ENCODE measurements around the gene GAS2L3. TPM values are rescaled to one million over a fixed set of nuclear protein-coding genes. Genes with fewer than 3 reads are reported as not detected.
"Not testable (repeated sequence)": the region's sequence is repeated elsewhere in the genome, so short reads cannot be mapped to it uniquely, and the experiment has no call there.

GAS2L3 gene
- total RNA-seq, 1 donor from 2014 or later = 34.1 TPM

DNA sequence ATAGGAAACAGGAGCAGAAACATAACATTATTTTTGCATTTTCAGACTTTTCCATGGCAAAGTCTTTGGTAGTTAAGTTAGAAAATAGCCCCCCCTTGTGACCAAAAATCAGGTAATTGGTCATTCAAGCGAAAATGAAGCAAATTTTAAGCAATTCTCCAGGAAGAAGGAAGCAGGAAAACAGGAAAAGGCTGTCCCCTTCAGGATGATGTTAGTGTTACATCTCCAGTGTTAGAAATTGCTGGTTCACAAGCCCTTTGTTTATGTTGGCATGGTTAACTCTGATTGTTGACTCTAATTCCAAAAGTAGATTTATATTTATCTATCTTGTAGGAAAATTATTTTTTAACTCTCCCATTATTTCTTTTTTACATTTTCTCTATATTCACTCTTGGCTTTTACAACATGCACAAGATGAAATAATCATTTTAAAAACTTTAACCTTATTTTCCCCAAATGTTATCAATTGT, 18.8 kb upstream of the GAS2L3 start:
- Mint-ChIP-seq H3K36me3 (ENCODE audit: low read depth) (no peaks in the 10 kb centered on the region), H3K4me1 (peaks cover 10% of the 10 kb centered on the region), H3K27me3 (ENCODE audit: low read depth) (no peaks in the 10 kb centered on the region), H3K4me3 (no peak overlapping the region), H3K9me3 (no peaks in the 10 kb centered on the region), H3K27ac (ENCODE audit: unreplicated experiment) (no peak overlapping the region)
- peak; percentile 50 for DNase-seq (ENCODE audit: low read depth, low spot score)
- TF ChIP-seq, protein P1, sequence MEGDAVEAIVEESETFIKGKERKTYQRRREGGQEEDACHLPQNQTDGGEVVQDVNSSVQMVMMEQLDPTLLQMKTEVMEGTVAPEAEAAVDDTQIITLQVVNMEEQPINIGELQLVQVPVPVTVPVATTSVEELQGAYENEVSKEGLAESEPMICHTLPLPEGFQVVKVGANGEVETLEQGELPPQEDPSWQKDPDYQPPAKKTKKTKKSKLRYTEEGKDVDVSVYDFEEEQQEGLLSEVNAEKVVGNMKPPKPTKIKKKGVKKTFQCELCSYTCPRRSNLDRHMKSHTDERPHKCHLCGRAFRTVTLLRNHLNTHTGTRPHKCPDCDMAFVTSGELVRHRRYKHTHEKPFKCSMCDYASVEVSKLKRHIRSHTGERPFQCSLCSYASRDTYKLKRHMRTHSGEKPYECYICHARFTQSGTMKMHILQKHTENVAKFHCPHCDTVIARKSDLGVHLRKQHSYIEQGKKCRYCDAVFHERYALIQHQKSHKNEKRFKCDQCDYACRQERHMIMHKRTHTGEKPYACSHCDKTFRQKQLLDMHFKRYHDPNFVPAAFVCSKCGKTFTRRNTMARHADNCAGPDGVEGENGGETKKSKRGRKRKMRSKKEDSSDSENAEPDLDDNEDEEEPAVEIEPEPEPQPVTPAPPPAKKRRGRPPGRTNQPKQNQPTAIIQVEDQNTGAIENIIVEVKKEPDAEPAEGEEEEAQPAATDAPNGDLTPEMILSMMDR (conservative IDR thresholded peaks at IDR 0.05) = peak; percentile 97

DNA sequence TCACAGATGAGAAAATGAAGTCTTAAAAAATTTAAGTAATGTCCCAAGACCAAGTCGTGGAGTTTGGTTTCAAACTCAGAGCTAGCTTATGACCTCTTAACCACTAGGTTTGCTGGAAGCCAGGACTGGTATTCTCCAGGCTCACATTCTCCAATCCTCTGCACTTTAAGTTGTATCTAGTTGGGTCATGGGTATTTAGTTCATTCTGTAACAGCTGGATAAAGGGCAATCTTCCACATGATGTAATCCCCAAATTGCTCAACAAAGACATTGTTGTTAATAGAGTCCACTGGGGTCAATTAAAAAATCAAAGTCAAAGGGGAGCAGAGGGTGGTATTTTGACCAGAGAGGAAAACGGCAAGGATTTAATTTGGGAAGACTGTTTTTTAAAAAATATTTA, 17.8 kb upstream of the GAS2L3 start:
- Mint-ChIP-seq H3K27ac (ENCODE audit: unreplicated experiment) (no peak overlapping the region), H3K4me1 (peaks cover 10% of the 10 kb centered on the region), H3K27me3 (ENCODE audit: low read depth) (no peaks in the 10 kb centered on the region), H3K9me3 (no peaks in the 10 kb centered on the region), H3K4me3 (no peak overlapping the region), H3K36me3 (ENCODE audit: low read depth) (no peaks in the 10 kb centered on the region)
- TF ChIP-seq, protein P1 (conservative IDR thresholded peaks at IDR 0.05) = no peak
- no peak for DNase-seq (ENCODE audit: low read depth, low spot score)

- Mint-ChIP-seq H3K4me1 (peaks cover 10% of the 10 kb centered on the region), H3K9me3 (no peaks in the 10 kb centered on the region), H3K4me3 (no peak overlapping the region), H3K27me3 (ENCODE audit: low read depth) (no peaks in the 10 kb centered on the region), H3K27ac (ENCODE audit: unreplicated experiment) (no peak overlapping the region), H3K36me3 (ENCODE audit: low read depth) (no peaks in the 10 kb centered on the region)
- TF ChIP-seq, protein P1 (conservative IDR thresholded peaks at IDR 0.05) = no peak
- DNase-seq (ENCODE audit: low read depth, low spot score) = no peak
Observed at GRCh38 chr12:100557357-100557756, 16.1 kb upstream of the GAS2L3 start.

DNA sequence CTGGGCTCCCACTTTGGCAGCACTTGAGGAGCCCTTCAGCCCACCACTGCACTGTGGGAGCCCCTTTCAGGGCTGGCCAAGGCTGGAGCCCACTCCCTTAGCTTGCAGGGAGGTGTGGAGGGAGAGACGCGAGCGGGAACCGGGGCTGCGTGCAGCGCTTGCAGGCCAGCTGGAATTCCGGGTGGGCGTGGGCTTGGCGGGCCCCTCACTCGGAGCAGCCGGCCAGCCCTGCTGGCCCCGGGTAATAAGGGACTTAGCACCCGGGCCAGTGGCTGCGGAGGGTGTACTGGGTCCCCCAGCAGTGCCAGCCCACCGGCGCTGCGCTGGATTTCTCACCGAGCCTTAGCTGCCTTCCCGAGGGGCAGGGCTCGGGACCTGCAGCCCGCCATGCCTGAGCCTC, 14.2 kb upstream of the GAS2L3 start:
- H3K27me3 Mint-ChIP-seq (ENCODE audit: low read depth); H3K4me3 Mint-ChIP-seq; H3K9me3 Mint-ChIP-seq; H3K27ac Mint-ChIP-seq (ENCODE audit: unreplicated experiment); H3K36me3 Mint-ChIP-seq (ENCODE audit: low read depth); DNase-seq (ENCODE audit: low read depth, low spot score): not testable (repeated sequence)
- H3K4me1 Mint-ChIP-seq = peaks cover 21% of the 10 kb centered on the region

DNA sequence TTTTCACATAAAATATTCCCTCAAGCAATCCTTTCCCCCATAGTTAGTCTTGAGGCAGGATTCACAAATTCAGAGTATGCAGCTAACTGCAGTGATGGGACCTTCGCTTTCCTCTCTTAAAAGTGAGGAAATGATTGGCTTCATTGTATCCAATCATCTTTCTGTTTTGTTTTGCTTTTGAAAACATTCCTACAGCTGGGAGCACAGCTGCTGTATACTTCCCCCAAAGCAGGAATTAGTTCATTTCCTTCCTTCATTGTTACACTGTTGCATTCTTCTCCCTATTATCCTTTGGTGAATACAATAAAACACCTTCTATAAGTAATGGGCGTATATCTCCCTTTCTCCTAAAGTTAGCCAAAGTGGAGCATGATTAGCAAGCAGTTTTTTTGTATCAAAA, 9.4 kb upstream of the GAS2L3 start:
- no peaks in the 10 kb centered on the region for H3K27me3 Mint-ChIP-seq (ENCODE audit: low read depth)
- H3K36me3 Mint-ChIP-seq (ENCODE audit: low read depth) = no peaks in the 10 kb centered on the region
- H3K4me3 Mint-ChIP-seq = no peak overlapping the region
- DNase-seq (ENCODE audit: low read depth, low spot score) = no peak
- no peak overlapping the region for H3K27ac Mint-ChIP-seq (ENCODE audit: unreplicated experiment)
- no peaks in the 10 kb centered on the region for H3K9me3 Mint-ChIP-seq
- H3K4me1 Mint-ChIP-seq = peaks cover 13% of the 10 kb centered on the region
- TF ChIP-seq, protein P1 (conservative IDR thresholded peaks at IDR 0.05) = no peak

GRCh38 chr12:100564905-100565467, 8.5 kb upstream of the GAS2L3 start:
- DNase-seq (ENCODE audit: low read depth, low spot score) = no peak
- TF ChIP-seq, protein P1 (conservative IDR thresholded peaks at IDR 0.05) = no peak
- no peak overlapping the region for H3K27ac Mint-ChIP-seq (ENCODE audit: unreplicated experiment)
- no peak overlapping the region for H3K4me3 Mint-ChIP-seq
- no peaks in the 10 kb centered on the region for H3K27me3 Mint-ChIP-seq (ENCODE audit: low read depth)
- peaks cover 13% of the 10 kb centered on the region for H3K4me1 Mint-ChIP-seq
- H3K36me3 Mint-ChIP-seq (ENCODE audit: low read depth) = no peaks in the 10 kb centered on the region
- H3K9me3 Mint-ChIP-seq = no peaks in the 10 kb centered on the region

Measured in neural crest cell (in vitro differentiated cells).